Hepatocyte (in vitro differentiated cells): Measurements from ENCODE around the gene PWWP2B. TPM values are rescaled to one million over a fixed set of nuclear protein-coding genes. Genes with fewer than 3 reads are reported as not detected.

Source experiments
- DNase-seq: peaks from one replicate; pipeline ENCODE4 v3.0.0-alpha.2; 2016; ENCODE audit warnings: low spot score
- H2AFZ ChIP-seq: fragments of 200-600 bp; sonication (generic); 2 replicates; pipeline ENCODE4 v1.6.0; 2016; ENCODE audit warnings: antibody characterized with exemption, mild to moderate bottlenecking
- H3K27ac ChIP-seq: fragments of 200-600 bp; sonication (generic); 2 replicates; pipeline ENCODE4 v1.5.1; 2016; ENCODE audit warnings: mild to moderate bottlenecking
- H3K27me3 ChIP-seq: fragments of 200-600 bp; sonication (generic); 2 replicates; pipeline ENCODE4 v1.6.1; 2016
- H3K36me3 ChIP-seq: fragments of 200-600 bp; sonication (generic); replicated peaks from 2 replicates; pipeline ENCODE4 v1.5.1; 2016; ENCODE audit warnings: low read depth; ENCODE audit not compliant: insufficient read depth
- H3K4me1 ChIP-seq: fragments of 200-600 bp; sonication (generic); 2 replicates; pipeline ENCODE4 v1.5.1; 2016; ENCODE audit warnings: mild to moderate bottlenecking, moderate library complexity; ENCODE audit not compliant: insufficient read depth
- H3K4me2 ChIP-seq: fragments of 200-600 bp; sonication (generic); 2 replicates; pipeline ENCODE4 v1.6.0; 2016
- H3K4me3 ChIP-seq: fragments of 200-600 bp; sonication (generic); 2 replicates; pipeline ENCODE4 v1.5.1; 2016; ENCODE audit warnings: mild to moderate bottlenecking
- H3K79me2 ChIP-seq: fragments of 200-600 bp; sonication (generic); 2 replicates; pipeline ENCODE4 v1.6.0; 2017; ENCODE audit warnings: mild to moderate bottlenecking
- H3K9me2 ChIP-seq: fragments of 200-600 bp; sonication (generic); replicated peaks from 2 replicates; pipeline ENCODE4 v1.6.0; 2017; ENCODE audit warnings: mild to moderate bottlenecking; ENCODE audit not compliant: insufficient read depth
- H3K9me3 ChIP-seq: fragments of 200-600 bp; sonication (generic); 2 replicates; pipeline ENCODE4 v1.5.1; 2016; ENCODE audit warnings: low read depth, mild to moderate bottlenecking
- H4K20me1 ChIP-seq: fragments of 200-600 bp; sonication (generic); 2 replicates; pipeline ENCODE4 v1.6.0; 2016; ENCODE audit warnings: mild to moderate bottlenecking; ENCODE audit not compliant: insufficient read depth, poor library complexity, severe bottlenecking
- CTCF ChIP-seq: fragments of 200-600 bp; sonication (generic); IDR thresholded peaks from 2 replicates; pipeline ENCODE4 v1.5.1; 2016; ENCODE audit warnings: antibody characterized with exemption, mild to moderate bottlenecking; ENCODE audit not compliant: poor library complexity
- EZH2 ChIP-seq: fragments of 200-600 bp; sonication (generic); IDR thresholded peaks from 2 replicates; pipeline ENCODE4 v1.6.1; 2016; ENCODE audit warnings: antibody characterized with exemption, mild to moderate bottlenecking, borderline replicate concordance
- EZH2phosphoT487 ChIP-seq: fragments of 200-600 bp; sonication (generic); IDR thresholded peaks from one replicate; pipeline ENCODE4 v1.6.1; 2018; ENCODE audit warnings: antibody characterized with exemption, mild to moderate bottlenecking, low read depth, moderate library complexity; ENCODE audit not compliant: unreplicated experiment, severe bottlenecking
- WGBS: methylation state at CpG from one replicate; pipeline ENCODE4 v1.1.6; 2016; ENCODE audit warnings: low lambda C conversion rate; ENCODE audit errors: missing lambda C conversion rate; 5-methylcytosine and 5-hydroxymethylcytosine counted together
- polyA plus RNA-seq: library from polyadenylated mRNA; unstranded; fragments of >200 nt; fragmentation: Nextera tagmentation; extraction: Ambion mirVana; gene quantifications from 2 replicates; pipeline ENCODE4 v1.2.1, GENCODE V29; 2016
- total RNA-seq: library from RNA; depleted of rRNA; stranded (reverse); fragments of >200 nt; gene quantifications from 2 replicates; pipeline ENCODE4 v1.2.3, GENCODE V29; 2014

PWWP2B gene
- total and polyA plus RNA-seq, 2 experiments from 2014 or later: 10.7 to 18.0 TPM

DNA sequence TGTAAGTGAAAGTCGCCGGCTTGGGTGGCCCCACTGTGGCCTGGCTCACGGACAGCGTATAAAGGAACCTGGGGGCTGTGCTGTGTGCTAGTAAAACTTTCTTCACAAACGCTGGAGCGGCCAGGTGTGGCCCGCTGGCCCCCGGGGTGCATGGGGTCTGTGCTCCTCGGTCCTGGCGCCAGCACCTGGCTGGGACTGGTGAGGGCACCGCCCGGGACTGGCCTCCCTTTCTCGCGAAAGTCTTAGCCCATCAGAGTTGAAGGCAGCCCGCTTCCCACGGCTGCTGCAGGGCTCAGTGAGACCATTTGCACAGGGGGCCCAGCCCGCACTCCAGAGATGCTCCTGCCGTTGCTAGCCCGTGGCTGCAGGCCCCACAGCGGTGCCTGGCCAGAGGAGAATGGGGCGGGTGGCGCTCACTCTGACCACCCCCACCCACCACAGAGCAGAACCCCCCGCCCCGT is 5.8 kb downstream of the PWWP2B start:
- no peak for TF ChIP-seq EZH2
- no peak for TF ChIP-seq EZH2phosphoT487
- TF ChIP-seq CTCF: no peak
- Histone ChIP-seq H3K9me3 (no peaks in the 10 kb centered on the region), H3K9me2 (no peaks in the 10 kb centered on the region), H3K79me2 (peaks cover 88% of the 10 kb centered on the region), H2AFZ (no peak overlapping the region), H3K4me2 (no peak overlapping the region), H4K20me1 (peaks cover 10% of the 10 kb centered on the region), H3K27me3 (no peaks in the 10 kb centered on the region), H3K27ac (peak overlapping the region; percentile 9), H3K4me1 (peaks cover 41% of the 10 kb centered on the region), H3K4me3 (no peak overlapping the region), H3K36me3 (no peaks in the 10 kb centered on the region)
- 91% methylated on average over 17 of the region's 24 CpGs for WGBS
- no peak for DNase-seq

GRCh38 chr10:132403511-132404168 is 6.6 kb downstream of the PWWP2B start:
- Histone ChIP-seq H3K9me3 (no peaks in the 10 kb centered on the region), H4K20me1 (peaks cover 10% of the 10 kb centered on the region), H2AFZ (no peak overlapping the region), H3K27ac (peak overlapping the region; percentile 9), H3K9me2 (no peaks in the 10 kb centered on the region), H3K27me3 (no peaks in the 10 kb centered on the region), H3K79me2 (peaks cover 86% of the 10 kb centered on the region), H3K4me1 (peaks cover 41% of the 10 kb centered on the region), H3K4me2 (no peak overlapping the region), H3K36me3 (no peaks in the 10 kb centered on the region), H3K4me3 (no peak overlapping the region)
- DNase-seq: no peak
- WGBS: 79% methylated on average over 19 of the region's 25 CpGs
- TF ChIP-seq EZH2phosphoT487 (no peak), CTCF (no peak), EZH2 (no peak)

DNA sequence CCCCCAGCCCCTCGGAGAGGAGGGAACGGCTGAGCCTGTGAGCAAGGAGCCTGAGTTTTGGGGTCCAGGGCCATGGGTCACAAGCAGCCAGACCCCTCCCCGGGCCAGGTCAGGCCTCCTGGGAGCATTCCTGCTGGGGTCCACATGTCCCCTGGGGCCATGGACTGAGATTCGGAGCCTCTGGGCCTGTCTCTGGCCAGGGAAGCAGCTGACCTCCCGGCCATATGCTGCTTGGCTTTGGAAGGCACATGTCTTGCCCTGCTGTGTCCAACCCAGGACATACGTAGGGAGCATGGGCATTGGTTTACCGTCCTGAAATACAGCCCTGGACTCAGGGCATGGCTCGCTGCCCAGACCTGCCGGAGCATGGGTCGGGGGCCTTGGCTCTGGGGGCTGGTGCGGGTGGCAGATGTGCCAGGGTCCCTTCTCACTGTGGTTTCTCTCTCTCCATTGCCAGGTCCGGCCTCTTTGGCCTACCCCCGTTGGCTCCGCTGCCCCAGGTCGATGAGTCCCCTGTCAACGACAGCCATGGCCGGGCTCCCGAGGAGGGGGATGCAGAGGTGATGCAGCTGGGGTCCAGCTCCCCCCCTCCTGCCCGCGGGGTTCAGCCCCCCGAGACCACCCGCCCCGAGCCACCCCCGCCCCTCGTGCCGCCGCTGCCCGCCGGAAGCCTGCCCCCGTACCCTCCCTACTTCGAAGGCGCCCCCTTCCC is 7.3 kb downstream of the PWWP2B start:
- Histone ChIP-seq H3K4me2 (no peak overlapping the region), H3K4me3 (no peak overlapping the region), H4K20me1 (peaks cover 10% of the 10 kb centered on the region), H3K9me2 (no peaks in the 10 kb centered on the region), H3K36me3 (no peaks in the 10 kb centered on the region), H2AFZ (no peak overlapping the region), H3K27me3 (no peaks in the 10 kb centered on the region), H3K27ac (no peak overlapping the region), H3K9me3 (no peaks in the 10 kb centered on the region), H3K79me2 (peaks cover 86% of the 10 kb centered on the region), H3K4me1 (peaks cover 42% of the 10 kb centered on the region)
- TF ChIP-seq EZH2: no peak
- no peak for TF ChIP-seq EZH2phosphoT487
- no peak for TF ChIP-seq CTCF
- no peak for DNase-seq
- 96% methylated on average over 16 of the region's 32 CpGs for WGBS
